Measurements from ENCODE around the gene HOATZ. TPM values are rescaled to one million over a fixed set of nuclear protein-coding genes. Genes with fewer than 3 reads are reported as not detected.

HOATZ gene
- total RNA-seq, 1 donor = not detected

- H3K4me2 ChIP-seq (ENCODE audit: insufficient read depth, low read length) = no peak overlapping the region
- no peak for TF ChIP-seq CTCF (IDR thresholded peaks at IDR 0.05; ENCODE audit: extremely low read depth, low read depth, low read length)
Measured at GRCh38 chr11:111518668-111519067, 4.1 kb downstream of the HOATZ start.

GRCh38 chr11:111520560-111520959, 6.0 kb downstream of the HOATZ start:
- Histone ChIP-seq H3K9me3 (ENCODE audit: low read depth, low read length) (no peaks in the 10 kb centered on the region), H3K4me3 (ENCODE audit: insufficient read depth, low read length) (no peak overlapping the region), H3K27me3 (ENCODE audit: insufficient read depth, low read length) (no peaks in the 10 kb centered on the region), H4K20me1 (ENCODE audit: insufficient read depth, low read length) (no peaks in the 10 kb centered on the region), H3K79me2 (ENCODE audit: insufficient read depth, low read length) (no peaks in the 10 kb centered on the region), H3K36me3 (ENCODE audit: insufficient read depth, low read length) (no peaks in the 10 kb centered on the region), H3K4me1 (ENCODE audit: insufficient read depth, low read length) (peaks cover 18% of the 10 kb centered on the region), H3K4me2 (ENCODE audit: insufficient read depth, low read length) (peak overlapping the region; percentile 61), H3K27ac (ENCODE audit: low read depth, low read length) (peak overlapping the region; percentile 31), H2AFZ (ENCODE audit: low read length) (no peak overlapping the region)
- DNase-seq (ENCODE audit: insufficient read length, low spot score, missing footprints) = no peak
- TF ChIP-seq CTCF (IDR thresholded peaks at IDR 0.05; ENCODE audit: extremely low read depth, low read depth, low read length) = no peak

More at GRCh38 chr11:111518668-111519067, 4.1 kb downstream of the HOATZ start:
- Histone ChIP-seq H3K4me3 (ENCODE audit: insufficient read depth, low read length) (no peak overlapping the region), H2AFZ (ENCODE audit: low read length) (peak overlapping the region; percentile 10), H4K20me1 (ENCODE audit: insufficient read depth, low read length) (no peaks in the 10 kb centered on the region), H3K4me1 (ENCODE audit: insufficient read depth, low read length) (peaks cover 18% of the 10 kb centered on the region), H3K27me3 (ENCODE audit: insufficient read depth, low read length) (no peaks in the 10 kb centered on the region), H3K36me3 (ENCODE audit: insufficient read depth, low read length) (no peaks in the 10 kb centered on the region), H3K79me2 (ENCODE audit: insufficient read depth, low read length) (no peaks in the 10 kb centered on the region), H3K27ac (ENCODE audit: low read depth, low read length) (no peak overlapping the region), H3K9me3 (ENCODE audit: low read depth, low read length) (no peaks in the 10 kb centered on the region)
- DNase-seq (ENCODE audit: insufficient read length, low spot score, missing footprints) = no peak

- peak overlapping the region; percentile 31 for H3K27ac ChIP-seq (ENCODE audit: low read depth, low read length)
- H3K27me3 ChIP-seq (ENCODE audit: insufficient read depth, low read length) = no peaks in the 10 kb centered on the region
- no peaks in the 10 kb centered on the region for H3K36me3 ChIP-seq (ENCODE audit: insufficient read depth, low read length)
- H4K20me1 ChIP-seq (ENCODE audit: insufficient read depth, low read length) = no peaks in the 10 kb centered on the region
- peak overlapping the region; percentile 61 for H3K4me2 ChIP-seq (ENCODE audit: insufficient read depth, low read length)
- H3K79me2 ChIP-seq (ENCODE audit: insufficient read depth, low read length) = no peaks in the 10 kb centered on the region
- no peak for TF ChIP-seq CTCF (IDR thresholded peaks at IDR 0.05; ENCODE audit: extremely low read depth, low read depth, low read length)
- no peak for DNase-seq (ENCODE audit: insufficient read length, low spot score, missing footprints)
- H3K4me1 ChIP-seq (ENCODE audit: insufficient read depth, low read length) = peaks cover 18% of the 10 kb centered on the region
- H3K4me3 ChIP-seq (ENCODE audit: insufficient read depth, low read length) = no peak overlapping the region
- H3K9me3 ChIP-seq (ENCODE audit: low read depth, low read length) = no peaks in the 10 kb centered on the region
- H2AFZ ChIP-seq (ENCODE audit: low read length) = no peak overlapping the region
Measured at GRCh38 chr11:111521135-111521534, 6.6 kb downstream of the HOATZ start.

- no peaks in the 10 kb centered on the region for H3K36me3 ChIP-seq (ENCODE audit: insufficient read depth, low read length)
- H2AFZ ChIP-seq (ENCODE audit: low read length) = no peak overlapping the region
- peaks cover 25% of the 10 kb centered on the region for H3K4me1 ChIP-seq (ENCODE audit: insufficient read depth, low read length)
- H3K79me2 ChIP-seq (ENCODE audit: insufficient read depth, low read length) = no peaks in the 10 kb centered on the region
- no peaks in the 10 kb centered on the region for H4K20me1 ChIP-seq (ENCODE audit: insufficient read depth, low read length)
- H3K4me2 ChIP-seq (ENCODE audit: insufficient read depth, low read length) = no peak overlapping the region
- H3K9me3 ChIP-seq (ENCODE audit: low read depth, low read length) = no peaks in the 10 kb centered on the region
- no peak overlapping the region for H3K27ac ChIP-seq (ENCODE audit: low read depth, low read length)
- no peak overlapping the region for H3K4me3 ChIP-seq (ENCODE audit: insufficient read depth, low read length)
- H3K27me3 ChIP-seq (ENCODE audit: insufficient read depth, low read length) = no peaks in the 10 kb centered on the region
- DNase-seq (ENCODE audit: insufficient read length, low spot score, missing footprints) = no peak
- TF ChIP-seq CTCF (IDR thresholded peaks at IDR 0.05; ENCODE audit: extremely low read depth, low read depth, low read length) = no peak
Measured at GRCh38 chr11:111522426-111522825, 7.8 kb downstream of the HOATZ start.
